HG02678 (cell line): Measurements from ENCODE around the gene ZBED1.
"Not testable (repeated sequence)": the region's sequence is repeated elsewhere in the genome, so short reads cannot be mapped to it uniquely, and the experiment has no call there.

ENCODE experiments used
- ATAC-seq: cut with Tn5 transposase; IDR thresholded peaks from one replicate; pipeline ENCODE4 v1.9.1; 2021; ENCODE audit warnings: mild to moderate bottlenecking, moderate library complexity; ENCODE audit not compliant: unreplicated experiment

The ZBED1 gene

DNA sequence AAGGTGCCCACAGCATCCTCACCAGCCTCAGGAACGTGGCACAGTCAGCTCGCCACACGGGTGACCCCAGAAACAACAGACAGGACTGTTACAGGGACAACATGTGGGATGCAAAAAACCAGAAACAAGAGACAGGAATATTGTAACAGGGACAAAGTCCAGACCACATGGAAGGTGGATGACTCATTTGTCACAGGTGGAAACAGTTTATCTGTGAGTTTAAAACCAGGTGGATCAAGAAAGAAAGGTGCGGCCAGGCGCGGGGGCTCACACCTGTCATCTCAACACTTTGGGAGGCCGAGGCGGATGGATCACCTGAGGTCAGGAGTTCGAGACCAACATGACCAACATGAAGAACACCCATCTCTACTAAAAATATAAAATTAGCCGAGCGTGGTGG lies 23.5 kb downstream of the ZBED1 start:
- not testable (repeated sequence) for ATAC-seq

DNA sequence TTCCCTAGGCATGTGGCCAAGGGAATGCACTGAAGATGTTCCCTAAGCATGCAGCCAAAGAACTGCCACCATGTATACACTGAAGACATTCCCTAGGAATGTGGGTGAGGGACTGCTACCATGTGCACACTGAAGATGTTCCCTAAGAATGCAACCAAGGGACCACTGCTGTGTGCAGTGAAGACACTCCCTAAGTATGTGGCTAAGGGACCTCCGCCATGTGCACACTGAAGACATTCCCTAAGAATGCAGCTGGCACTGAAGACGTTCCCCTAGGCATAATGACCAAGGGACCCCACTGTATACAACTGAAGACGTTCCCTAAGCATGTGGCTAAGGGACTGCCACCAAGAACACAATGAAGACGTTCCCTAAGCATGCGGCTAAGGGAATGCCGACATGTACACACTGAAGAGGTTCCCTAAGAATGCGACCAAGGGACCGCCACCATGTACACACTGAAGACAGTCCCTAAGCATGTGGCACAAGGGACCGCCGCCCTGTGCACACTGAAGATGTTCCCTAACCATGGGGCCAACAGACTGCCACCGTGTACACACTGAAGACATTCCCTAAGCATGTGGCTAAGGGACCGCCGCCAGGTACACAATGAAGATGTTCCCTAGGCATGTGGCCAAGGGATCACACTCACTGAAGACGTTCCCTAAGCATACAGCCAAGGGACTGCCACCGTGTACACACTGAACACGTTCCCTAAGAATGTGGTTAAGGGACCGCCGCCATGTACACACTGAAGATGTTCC lies 25.6 kb downstream of the ZBED1 start:
- no peak for ATAC-seq

DNA sequence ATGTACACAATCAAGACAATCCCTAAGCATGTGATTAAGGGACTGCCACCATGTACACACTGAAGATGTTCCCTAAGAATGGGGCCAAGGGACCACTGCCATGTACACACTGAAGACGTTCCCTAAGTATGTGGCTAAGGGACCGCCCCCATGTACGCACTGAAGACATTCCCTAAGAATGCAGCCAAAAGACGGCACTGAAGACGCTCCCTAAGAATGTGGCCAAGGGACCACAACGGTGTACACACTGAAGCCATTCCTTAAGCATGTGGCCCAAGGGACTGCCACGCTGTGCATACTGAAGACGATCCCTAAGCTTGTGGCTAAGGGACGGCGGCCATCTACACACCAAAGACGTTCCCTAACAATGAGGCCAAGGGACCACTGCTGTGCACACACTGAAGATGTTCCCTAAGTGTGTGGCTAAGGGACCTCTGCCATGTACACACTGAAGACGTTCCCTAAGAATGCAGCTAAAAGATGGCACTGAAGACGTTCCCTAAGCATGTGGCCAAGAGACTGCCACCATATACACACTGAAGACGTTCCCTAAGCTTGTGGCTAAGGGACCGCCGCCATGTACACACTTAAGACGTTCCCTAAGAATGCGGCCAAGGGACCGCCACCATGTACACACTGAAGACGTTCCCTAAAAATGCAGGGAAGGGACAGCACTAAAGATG lies 26.4 kb downstream of the ZBED1 start:
- ATAC-seq = no peak

DNA sequence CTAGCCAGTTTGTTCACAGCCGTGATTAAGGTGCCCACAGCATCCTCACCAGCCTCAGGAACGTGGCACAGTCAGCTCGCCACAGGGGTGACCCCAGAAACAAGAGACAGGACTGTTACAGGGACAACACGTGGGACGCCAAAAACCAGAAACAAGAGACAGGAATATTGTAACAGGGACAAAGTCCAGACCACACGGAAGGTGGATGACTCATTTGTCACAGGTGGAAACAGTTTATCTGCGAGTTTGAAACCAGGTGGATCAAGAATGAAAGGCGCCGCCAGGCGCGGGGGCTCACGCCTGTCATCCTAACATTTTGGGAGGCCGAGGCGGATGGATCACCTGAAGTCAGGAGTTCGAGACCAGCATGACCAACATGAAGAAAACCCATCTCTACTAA lies 27.7 kb downstream of the ZBED1 start:
- ATAC-seq = not testable (repeated sequence)

DNA sequence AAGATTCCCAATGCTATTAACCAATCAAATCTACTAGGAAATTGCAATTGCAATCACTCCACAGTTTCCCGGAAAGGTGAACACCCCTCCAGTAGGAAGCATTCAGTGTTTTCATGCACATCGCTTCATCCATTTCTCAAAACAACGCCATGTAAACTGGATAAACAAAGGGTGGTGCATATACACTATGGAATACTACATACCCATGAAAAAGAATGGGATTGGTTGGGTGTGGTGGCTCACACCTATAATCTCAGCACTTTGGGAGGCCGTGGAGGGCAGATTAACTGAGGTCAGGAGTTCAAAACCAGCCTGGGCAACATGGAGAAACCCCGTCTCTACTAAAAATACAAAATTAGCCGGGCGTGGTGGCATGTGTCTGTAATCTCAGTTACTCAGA lies 29.1 kb downstream of the ZBED1 start:
- no peak for ATAC-seq

DNA sequence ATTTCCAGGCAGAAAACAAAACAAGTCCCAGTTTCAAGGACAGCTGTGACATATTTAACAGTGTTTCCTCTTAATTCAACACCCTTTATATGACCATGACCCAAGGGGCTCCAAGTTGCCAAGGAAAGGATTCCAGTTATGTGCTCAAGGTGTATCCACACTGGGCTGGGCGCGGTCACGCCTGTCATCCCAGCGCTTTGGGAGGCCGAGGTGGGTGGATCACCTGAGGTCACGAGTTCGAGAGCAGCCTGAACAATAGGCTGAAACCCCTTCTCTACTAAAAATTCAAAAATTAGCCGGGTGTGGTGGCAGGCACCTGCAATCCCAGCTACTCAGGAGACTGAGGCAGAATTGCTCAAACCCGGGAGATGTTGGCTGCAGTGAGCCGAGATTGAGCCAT lies 29.6 kb downstream of the ZBED1 start:
- ATAC-seq = not testable (repeated sequence)

DNA sequence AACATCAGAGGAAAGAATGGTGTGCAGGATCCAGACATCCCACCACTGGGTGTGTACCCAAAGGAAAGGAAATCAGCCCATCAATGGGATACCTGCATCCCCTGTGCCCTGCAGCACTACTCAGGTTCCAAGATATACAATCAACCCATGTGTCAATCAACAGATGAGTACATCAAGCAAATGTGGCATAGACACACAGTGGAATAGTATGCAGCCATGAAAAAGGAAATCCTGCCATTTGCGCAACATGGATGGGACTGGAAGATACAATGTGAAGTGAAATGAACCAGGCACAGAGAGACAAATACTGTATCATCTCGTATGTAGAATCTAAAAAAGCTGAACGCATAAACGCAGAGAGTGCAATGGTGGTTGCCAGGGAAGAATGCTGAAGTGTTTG lies 30.9 kb downstream of the ZBED1 start:
- not testable (repeated sequence) for ATAC-seq

DNA sequence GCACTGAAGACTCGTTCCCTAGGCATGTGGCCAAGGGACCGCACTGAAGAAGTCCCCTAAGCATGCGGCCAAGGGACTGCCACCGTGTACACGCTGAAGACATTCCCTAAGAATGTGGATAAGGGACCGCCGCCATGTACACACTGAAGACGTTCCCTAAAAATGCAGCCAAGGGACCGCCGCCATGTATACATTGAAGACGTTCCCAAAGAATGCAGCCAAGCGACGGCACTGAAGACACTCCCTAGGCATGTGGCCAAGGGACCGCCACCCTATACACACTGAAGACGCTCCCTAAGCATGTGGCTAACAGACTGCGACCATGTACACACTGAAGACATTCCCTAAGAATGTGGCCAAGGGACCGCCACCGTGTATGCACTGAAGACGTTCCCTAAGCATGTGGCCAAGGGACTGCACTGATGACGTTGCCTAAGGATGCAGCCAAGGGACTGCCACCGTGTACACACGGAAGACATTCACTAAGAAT lies 31.5 kb downstream of the ZBED1 start:
- ATAC-seq = no peak

DNA sequence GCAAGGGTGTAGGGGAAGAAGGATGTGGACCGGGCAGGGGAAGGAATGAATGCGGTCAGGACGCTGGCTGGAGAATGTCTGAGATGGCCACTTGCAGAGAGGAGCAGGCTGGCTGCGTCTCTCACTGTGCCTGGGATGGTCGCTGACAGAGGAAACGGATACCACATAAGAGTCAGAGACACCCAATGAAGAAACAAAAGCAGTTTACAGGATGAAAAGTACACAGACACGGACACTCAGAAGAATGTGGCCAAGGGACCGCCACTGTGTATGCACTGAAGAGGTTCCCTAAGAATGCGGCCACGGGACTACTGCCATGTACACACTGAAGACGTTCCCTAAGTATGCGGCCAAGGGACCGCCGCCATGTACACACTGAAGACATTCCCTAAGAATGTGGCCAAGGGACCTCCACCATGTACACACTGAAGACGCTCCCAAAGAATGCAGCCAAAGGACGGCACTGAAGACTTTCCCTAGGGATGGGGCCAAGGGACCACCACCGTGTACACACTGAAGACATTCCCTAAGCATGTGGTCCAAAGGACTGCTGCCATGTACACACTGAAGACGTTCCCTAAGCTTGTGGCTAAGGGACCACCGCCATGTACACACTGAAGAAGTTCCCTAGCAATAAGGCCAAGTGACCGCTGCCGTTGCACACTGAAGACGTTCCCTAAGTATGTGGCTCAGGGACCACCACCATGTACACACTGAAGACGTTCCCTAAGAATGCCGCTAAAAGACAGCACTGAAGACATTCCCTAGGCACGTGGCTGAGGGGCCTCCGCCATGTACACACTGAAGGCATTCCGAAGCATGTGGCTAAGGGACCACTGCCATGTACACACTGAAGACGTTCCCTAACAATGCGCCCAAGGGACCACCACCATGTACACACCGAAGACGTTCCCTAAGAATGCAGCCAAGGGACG lies 32.2 kb downstream of the ZBED1 start:
- ATAC-seq = no peak

DNA sequence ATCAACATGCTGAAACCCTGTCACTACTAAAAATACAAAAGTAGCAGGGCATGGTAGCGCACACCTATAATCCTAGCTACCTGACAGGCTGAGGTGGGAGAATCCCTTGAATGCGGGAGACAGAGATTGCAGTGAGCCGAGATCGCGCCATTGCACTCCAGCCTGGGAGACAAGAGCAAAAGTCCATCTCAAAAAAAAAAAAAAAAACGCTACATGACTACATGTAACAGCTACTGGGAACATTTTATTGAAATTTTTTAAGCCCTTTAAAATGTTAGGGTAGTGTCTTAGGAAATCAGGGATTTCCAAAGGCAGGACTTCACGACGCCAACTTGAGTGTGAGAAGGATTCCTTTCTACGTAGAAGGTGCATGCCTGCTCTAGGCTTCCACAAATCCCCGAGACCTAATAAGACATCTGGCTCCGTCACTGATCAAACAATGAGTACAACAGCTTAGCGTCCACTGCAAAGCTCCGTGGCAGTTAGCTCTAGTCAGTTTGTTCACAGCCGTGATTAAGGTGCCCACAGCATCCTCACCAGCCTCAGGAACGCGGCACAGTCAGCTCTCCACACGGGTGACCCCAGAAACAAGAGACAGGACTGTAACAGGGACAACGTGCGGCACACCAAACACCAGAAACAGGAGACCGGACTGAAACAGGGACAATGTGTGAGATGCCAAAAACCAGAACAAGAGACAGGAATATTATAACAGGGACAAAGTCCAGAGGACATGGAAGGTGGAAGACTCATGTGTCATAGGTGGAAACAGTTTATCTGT lies 33.7 kb downstream of the ZBED1 start:
- no peak for ATAC-seq

DNA sequence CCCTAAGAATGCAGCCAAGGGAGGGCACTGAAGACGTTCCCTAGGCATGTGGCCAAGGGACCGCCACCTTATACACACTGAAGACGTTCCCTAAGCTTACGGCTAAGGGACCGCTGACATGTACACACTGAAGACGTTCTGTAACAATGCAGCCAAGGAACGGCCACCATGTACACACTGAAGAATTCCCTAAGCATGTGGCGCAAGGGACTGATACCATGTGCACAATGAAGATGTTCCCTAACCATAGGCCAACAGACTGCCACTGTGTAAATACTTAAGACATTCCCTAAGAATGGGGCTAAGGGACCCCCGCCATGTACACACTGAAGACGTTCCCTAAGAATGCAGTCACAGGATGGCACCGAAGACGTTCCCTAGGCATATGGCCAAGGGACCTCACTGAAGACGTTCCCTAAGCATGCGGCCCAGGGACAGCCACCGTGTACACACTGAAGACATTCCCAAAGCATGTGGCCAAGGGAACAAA lies 36.1 kb downstream of the ZBED1 start:
- no peak for ATAC-seq

DNA sequence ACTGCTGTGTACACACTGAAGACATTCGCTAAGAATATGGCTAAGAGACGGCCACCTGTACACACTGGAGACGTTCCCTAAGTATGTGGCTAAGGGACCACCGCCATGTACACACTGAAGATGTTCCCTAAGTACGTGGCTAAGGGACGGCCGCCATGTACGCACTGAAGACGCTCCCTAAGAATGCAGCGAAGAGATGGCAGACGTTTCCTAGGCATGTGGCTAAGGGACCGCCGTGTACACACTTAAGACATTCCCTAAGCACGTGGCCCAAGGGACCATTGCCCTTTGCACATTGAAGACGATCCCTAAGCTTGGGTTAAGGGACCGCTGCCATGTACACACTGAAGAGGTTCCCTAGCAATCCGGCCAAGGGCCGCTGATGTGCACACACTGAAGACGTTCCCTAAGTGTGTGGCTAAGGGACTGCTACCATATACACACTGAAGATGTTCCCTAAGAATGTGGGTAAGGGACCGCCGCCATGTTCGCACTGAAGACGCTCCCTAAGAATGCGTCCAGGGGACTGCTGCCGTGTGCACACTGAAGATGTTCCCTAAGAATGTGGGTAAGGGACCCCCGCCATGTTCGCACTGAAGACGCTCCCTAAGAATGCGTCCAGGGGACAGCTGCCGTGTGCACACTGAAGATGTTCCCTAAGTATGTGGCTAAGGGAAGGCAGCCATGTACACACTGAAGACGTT lies 36.7 kb downstream of the ZBED1 start:
- ATAC-seq = no peak

DNA sequence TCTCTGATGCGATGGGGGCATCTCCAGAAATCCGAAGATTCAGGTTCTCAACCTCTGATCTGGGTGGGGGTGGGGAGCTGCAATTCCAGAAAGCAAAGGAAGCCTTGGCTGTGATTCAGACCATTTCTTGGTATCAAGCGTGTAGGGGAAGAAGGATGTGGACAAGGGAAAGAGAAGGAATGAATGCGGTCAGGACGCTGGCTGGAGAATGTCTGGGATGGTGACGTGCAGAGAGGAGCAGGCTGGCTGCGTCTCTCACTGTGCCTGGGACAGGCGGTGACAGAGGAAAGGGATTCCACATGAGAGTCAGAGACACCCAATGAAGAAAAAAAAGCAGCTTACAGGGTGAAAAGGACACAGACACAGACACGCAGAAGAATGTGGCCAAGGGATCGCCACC lies 37.3 kb downstream of the ZBED1 start:
- ATAC-seq = not testable (repeated sequence)

DNA sequence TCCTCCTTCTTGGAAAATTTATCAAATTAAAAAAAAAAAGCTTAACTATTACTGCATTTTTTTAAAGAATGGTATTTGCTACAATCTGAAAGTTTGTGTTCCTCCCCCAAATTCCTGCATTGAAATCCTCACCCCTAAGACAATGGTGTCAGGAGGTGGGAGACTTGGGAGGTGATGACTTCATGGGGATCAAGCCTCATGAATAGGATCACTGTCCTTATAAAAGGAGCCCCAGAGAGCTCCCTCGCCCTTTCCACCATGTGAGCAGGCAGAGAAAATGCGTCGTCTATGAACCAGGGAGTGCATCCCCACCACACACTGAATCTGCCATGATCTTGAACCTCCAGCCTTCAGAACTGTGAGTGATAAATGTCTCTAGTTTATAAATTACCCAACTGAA lies 38.0 kb downstream of the ZBED1 start:
- ATAC-seq = no peak

DNA sequence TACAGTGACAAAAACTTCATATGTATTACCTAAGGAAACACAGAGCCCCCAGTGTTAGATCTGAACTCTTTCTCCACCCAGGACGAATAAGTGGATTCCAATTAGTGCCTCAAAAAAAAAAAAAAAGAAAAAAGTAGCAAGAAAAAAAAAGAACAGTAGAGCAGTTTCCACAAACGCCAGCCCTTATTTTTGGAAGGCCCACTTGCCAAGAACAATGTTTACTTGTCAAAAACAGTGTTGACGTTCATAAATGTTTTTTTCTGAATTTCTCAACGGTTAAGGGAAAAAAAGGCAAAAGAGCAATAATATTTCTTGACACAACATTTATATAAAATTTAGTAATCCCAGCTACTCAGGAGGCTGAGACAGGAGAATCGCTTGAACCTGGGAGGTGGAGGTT lies 38.7 kb downstream of the ZBED1 start:
- ATAC-seq = no peak

DNA sequence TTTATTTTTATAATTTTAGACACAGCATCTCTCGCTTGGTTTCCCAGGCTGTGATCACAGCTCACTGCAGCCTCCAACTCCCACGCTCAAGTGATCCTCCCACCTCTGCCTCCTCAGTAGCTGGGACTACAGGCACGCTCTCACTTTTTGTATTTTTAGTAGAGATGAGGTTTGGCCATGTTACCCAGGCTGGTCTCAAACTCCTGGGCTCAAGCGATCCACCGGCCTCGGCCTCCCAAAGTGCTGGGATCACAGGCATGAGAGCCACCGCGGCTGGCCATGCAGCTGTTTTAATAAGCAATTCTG lies 39.1 kb downstream of the ZBED1 start:
- ATAC-seq = no peak

DNA sequence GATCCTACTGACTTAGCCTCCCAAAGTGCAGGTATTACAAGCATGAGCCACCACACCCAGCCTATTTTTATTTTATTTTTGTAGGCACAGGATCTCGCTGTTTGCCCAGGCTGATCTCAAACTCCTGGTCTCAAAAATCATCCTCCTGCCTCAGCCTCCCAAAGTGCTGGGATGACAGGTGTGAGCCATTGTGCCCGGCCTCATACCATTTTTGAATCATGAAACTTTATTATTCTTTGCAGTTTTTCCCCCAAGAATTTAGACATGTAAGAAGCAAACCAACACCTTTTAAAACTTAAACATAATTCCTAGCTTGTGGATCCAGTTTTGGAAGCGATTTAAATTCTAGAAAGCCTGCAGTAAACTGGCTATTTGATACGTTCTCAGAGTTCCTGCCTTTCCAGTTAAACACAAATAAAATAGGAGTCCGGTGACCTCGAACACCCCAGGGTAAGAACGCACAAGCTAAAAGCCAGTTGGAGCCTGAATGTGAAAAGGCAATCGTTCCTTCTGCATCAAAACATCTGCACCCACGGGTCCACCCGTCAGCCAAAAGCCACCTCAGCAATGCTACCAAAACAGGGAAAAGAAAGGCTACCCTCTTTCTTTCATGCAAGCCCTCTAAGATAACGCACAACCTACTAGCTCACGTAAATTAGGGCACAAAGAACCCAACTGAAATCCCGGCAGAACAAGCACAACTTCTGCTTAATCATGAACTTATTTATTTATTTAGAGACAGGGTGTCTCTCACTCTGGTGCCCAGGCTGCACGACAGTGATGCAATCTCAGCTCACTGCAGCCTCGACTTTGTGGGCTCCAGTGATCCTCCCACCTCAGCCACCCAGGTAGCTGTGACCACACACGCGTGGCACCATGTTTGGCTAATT lies 39.7 kb downstream of the ZBED1 start:
- ATAC-seq = not testable (repeated sequence)

DNA sequence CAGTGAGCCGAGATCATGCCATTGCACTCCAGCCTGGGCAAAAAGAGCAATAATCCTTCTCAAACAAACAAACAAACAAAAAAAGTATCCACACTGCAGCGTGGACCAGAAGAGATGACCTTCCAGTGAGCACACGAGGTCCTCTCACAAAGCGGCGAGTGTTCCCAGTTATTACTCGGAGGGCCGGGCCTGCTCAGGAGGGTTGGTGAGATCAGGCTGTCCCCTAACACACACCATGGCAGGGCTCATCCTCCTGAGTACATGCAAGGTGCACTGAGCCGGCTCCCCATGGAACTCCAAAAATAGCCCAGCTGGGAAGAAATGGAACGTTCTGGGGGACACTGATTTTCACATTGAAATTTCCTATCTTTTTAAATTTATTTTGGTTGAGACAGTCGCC lies 40.7 kb downstream of the ZBED1 start:
- not testable (repeated sequence) for ATAC-seq

DNA sequence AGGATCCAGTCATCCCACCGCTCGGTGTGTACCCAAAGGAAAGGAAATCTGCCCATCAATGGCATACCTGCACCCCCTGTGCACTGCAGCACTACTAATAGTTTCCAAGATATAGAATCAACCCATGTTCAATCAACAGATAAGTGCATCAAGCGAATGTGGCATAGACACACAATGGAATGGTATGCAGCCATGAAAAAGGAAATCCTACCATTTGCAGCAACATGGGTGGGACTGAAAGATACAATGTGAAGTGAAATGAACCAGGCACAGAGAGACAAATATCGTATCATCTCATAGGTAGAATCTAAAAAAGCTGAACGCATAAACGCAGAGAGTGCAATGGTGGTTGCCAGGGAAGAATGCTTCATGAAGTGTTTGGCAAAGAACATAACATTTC lies 42.5 kb downstream of the ZBED1 start:
- no peak for ATAC-seq
